IPS-NIHi7 (cell line): ENCODE data around the gene RELN.

Experiments
- DNase-seq: peaks from one replicate; pipeline ENCODE4 v3.0.0; 2012; ENCODE audit warnings: mixed read lengths; ENCODE audit errors: extremely low spot score

RELN gene

DNA sequence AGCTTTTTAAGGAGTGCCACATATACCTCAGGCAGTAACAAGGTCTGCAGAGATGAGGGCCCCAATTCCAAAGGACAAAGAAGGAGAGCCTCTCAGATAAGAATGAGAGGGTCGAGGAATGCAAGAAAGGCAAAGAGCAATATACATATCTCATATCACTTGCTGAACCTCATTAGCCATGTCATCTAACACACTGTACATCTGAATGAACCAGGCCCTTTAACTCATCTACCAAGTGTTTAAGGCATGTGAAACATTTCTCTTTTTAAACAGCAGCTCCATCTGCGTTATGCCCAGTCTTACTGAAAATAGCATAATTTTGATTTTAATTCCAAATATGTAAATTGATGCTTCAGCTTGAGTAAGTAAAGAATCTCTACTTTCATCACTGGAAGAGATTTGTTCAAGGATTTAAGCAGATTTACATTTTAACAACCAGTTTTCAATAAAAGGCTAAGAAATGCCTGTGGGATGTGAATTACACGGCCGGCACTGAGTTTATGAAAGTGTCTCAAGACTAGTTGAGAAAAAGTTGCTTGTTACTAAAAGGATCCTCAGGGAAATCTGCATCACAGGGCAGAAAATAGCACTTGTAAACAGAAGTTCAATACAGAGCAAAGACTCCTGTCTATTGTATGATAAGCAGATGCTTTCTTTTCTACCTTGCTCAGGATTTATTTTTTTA is 419.7 kb downstream of the RELN start:
- no peak for DNase-seq

DNA sequence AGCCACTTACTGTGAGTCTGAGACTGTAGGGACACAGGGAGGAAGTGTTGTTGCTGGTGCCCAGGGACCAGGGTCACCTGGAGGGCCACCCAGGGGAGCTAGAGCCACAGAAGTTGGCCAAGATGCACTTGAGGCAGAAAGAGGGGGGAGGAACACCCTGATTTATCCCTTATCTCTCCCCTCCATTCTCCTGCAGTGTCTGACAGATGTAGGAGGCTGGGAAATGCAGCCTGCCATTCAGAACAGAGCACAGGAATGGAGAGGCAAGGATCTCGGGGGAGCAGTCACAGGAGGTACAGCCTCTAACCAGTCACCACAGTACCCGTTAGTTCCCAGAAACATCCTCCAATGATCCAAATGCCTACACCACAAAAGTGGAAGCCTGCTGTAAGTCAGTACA is 425.0 kb downstream of the RELN start:
- DNase-seq, result no peak

DNA sequence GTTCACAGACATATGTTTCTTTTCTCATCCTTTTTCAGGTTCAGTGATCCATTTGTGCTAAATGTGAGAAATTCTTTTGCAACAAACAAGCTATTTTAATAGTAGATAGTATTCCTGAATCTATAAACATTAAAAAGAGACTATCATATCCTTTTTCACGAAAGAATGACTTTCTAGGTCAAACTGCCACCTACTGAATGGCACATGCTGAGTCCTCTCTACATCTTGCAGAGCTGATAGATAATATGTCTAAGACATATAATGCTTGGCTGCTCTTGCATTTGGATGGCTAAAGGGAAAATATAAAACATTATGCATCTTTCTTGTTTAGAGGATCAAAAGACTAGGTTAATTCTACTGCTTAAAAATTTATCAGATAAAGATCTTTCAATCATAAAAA is 429.3 kb downstream of the RELN start:
- no peak for DNase-seq

DNA sequence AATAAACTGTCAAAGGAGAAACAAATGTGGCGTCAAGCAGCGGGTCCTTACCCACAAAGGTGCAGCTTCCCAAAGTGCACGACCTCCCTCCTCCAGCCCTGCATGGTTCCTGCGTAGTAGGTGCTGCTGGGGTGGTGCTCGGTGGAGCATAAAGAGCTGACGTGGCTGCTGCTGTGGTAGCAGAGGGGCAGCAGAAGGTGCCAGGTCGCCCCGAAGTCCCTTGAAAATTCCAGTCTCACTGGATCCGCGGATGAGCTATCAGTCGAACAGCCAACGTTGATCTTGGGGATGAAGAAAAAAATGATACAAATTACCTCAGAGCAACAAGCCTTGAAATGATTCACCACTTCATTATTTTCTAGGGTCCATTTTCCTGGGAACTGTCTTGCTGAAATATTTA is 438.4 kb downstream of the RELN start:
- no peak for DNase-seq

DNA sequence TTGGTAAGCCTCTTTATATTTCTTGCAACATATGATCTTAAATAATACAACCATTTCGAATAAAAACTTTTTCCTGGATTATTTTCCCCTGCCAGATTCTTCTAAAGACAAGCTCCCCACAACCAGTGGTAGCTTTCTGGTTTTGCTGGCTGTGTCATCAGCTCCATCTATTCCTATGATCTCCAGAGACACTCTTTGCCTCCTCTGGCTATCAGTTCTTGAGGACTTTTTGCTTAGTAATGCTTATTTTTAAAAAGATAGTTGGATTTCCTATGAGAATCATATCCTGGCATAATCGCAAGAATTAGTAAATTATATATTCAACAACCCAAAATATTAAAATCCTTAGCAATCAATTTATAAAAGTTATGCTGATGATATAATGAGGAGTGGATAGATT is 439.7 kb downstream of the RELN start:
- no peak for DNase-seq

DNA sequence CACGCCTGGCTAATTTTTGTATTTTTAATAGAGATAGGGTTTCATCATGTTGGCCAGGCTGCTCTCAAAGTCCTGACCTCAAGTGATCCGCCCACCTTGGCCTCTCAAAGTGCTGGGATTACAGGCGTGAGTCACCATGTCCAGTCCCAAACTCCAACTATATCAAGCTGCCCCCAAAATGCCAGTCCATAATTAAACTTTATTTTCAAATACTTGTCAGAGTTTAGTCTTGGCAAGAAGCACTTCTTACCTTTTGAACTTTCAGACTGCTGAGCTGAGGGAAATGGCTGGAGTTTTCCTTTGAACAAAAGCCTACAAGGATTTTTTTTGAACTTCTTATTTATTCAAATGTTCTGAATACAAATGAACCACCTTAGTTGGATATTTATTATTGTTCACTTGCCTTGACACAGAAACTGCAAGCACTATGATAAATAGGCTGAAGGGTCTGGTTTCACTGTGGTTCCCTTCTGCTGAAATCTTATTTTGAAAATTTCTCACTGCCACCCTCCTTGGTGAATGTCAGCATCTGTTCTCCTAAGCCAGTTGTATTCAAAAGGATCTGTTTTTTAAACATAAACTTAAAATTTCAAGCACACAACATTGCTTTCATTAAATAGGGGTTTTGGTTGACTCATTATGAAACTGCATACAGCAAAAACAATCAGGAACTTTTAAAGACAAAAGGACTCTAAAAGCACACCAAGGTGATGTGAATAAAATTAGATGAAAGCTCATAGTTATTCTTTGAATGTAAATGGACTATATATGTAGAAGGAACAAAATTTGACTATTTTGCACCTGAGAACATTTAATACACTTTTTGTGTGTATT is 441.8 kb downstream of the RELN start:
- no peak for DNase-seq

DNA sequence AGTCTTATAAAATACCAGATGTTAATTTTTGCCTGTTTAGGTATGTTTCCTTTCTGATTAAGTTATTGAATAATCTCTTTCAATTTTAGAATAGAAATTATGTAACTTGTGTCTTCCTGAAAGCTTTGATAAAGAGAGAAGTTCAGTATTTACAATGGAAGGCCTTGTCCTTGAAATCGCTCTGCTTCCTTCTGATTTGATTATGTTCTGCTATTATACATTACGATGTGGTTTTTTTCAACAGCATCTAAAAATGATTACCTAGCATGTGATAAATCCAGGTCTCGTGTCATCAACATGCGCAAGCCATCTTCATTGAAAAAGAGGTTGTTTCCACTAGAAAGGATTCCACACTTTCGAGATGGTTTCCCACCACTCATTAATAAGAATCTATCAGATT is 447.0 kb downstream of the RELN start:
- no peak for DNase-seq

DNA sequence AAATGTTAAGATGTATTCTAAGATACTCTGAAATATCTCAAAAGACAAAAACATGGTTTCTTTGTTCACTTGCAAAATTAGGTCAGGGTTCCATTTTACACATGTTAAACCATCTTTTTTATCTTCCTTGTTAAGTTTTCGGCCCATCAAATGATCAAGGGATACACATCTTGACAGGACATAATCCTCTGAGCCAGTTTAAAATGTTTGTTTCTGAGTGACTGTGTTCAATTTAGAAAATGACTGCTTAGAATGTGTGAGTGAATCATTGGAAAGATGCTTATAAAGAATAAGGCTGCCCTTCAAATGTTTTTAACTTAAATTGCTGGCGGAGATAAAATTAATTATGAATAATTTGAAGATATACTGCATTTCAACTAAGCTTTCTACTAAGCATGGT is 447.5 kb downstream of the RELN start:
- DNase-seq, result no peak

DNA sequence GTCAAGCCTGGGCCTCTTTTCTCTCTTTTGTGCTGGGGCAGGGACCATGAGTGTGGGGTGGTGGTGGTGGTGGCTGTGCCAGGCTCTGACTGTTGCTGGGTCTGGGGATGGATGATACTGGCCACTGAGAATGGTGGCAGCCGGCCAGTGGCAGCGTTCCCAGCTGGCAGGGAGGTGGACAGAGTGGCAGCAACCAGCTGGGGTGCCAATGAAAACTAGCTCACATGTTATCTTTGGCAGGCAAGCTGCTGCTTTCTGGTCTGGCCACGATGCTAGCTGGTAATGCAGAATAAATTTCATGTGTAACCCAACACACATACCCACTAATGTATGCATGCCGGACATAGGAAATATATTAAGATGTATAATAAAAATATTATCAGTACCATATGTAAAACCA is 448.4 kb downstream of the RELN start:
- DNase-seq, result no peak

DNA sequence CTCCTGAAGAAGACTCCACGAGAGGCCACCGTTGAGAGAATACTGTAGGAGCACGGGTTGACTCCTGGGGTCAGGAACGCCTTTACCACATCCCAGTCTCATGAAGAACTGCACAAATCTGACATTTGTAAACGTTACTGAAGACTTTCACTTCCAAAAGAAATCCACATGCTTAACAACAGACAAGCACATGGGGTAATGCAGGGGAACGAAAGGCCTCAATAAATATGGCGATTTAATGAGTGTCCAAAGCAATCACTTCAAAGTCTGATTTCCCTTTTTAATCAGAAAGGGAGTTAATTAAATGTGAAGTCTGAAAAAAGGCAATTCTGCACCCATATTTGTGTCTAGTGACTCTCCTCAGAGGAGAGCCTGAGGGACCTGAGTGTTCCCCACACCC is 449.1 kb downstream of the RELN start:
- no peak for DNase-seq

DNA sequence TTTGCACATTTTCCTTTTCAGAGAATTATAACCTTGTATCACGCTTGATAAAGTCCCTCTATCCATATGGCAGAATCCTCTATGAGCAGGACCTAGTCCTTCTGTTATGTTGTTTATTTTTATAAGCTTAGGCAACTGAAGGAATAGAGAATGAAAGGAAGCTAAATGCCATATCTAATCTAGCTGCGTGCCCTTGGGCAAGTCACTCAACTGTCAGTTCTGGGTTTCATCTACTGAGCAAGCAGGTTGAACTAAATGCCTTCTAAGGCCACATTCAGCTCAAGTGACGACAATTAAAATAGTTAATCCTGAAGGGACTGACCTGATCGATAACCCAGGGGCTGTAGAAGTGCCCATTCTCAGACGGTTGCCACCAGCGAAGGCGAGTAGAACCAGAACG is 449.6 kb downstream of the RELN start:
- DNase-seq, result no peak

DNA sequence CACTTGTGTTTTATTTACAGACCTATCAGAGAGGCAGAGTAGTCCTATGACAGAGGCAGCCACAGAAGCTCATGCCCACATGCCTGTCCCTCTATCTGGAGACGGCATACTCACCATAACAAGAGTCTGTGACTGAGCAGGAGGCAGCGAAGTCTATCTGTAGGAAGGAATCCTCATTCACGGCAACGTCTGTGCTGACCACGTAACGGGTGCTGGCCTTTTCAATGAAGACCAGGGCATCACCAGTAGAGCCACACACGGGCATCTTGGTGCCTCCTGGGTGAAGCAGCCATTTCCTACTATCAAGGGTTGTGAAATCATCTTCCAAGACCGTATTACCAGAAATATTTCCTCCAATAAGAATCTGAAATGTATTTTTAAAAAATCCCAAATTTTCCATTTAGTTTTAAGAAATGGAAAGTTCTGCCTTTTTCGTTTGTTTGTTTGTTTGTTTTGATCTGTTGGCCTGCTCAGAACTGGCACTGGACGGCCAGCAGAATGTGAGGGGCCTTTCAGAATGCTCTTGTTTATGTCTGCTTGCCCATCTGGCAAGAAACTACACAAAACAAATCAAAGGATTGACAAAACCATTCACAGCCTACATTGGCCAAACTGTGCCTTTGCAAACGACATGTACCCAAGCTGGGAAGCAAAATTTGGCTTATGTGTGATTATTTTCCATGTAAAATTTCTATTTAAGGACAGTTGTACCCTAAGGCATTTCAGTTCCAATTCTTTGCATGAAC is 450.3 kb downstream of the RELN start:
- no peak for DNase-seq

DNA sequence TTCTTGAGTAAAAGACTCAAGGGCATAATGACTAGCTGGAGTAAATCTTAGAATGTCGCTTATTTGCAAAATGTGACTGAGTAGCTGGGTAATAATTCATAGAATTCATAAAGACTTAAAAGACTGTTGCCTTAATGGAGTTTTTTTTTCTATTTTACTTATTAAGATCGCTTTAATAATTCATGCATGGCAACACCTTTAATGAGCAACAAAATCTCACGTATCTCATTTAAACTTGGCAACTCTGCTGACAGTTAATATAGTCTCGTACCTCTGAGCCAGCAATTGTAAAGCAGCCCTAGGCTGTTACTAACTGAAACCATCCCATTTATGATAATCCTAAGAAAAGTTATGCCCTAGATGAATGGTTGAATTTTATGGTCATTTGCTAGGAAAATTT is 455.7 kb downstream of the RELN start:
- DNase-seq, result no peak

DNA sequence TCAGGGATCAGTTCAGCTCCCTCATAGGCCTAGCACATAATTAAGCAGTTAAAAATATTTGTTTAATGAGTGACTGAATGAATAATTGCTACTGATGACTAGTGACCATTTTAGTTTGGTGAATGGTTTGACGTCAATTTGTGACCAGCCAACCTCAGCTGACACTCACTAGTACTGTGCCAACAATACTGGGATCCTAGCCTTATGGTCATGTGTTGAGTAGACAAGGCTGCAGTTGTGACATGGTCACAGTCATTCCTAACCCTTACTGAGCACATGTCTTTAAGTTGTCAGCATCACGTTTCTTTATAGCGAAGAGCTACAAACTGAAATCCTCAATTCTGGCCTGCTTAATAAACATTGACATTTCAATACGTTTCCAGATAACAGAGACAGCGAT is 456.5 kb downstream of the RELN start:
- no peak for DNase-seq

DNA sequence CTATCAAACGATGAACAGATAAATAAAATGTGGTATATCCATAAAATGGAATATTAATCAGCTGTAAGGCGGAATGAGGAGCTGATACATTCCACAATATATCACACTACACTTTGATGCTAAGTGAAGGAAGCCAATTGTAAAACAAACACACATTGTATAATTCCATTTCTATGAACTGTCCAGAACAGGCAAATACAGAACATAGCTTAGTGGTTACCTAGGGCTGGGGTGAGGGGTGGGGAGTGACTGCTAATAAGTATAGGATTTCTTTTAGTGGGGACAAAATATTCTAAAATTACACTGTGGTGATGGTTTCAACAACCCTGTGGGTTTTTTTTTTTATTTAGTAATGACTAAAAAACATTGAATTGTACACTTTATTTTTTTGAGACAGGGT is 461.3 kb downstream of the RELN start:
- DNase-seq, result no peak

DNA sequence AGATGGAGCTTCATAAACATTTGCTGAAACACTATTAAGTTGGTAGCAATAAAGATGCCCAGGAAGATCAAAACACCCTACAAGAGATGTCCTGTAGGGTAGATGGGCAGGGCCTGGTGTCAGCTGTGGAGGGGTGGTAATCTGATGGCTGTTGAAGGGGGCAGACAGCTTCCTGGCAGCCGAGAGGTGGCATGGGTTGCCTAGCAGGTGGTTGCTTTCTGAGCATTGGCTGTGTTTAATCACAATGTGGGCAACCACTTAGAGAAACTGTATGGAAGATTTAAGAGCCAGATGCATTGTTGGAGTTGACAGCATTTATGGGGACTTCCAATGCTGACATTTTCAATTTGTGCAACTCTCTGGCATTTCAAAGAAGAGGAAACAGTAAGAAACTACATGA is 463.5 kb downstream of the RELN start:
- no peak for DNase-seq

DNA sequence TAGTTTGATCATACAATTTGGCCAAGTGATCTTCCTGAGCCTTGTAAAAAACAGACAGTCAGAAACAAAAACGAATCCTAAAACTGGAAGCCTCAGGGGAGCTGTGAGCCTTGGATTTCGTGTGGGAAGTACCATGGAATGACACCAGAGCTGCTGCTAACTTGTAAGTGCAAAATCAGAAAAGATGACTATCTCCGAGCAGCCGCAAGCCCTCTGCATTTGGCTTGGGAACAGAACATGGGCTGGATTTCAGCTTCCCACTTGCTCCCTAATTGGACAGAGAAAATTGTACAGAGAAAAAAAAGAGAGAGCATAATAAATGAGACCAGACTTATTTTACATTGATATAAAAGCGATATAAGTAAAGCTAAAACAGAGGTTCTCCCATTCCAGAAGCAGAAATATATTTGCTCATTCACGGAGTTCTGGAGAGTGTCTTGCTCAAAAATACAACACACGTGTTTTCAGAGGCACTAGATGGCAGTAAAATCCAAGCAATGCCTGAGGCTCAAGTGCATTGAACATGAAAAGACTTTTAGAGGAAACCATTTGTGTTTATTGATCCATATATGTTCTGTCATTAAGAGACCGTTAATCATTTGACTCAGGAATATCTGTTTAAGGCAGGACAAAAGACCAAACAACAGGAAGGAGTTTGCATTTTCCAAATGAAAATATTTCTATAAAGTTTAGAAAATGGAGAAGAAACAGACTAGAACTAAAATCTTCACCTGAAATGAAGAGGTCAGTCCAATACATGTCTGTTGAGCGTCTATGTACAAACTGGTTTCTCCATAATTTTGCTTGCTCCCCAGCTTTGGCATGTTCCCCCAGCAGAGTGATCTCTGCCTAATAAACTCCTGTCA is 465.2 kb downstream of the RELN start:
- peak; percentile 22 for DNase-seq

DNA sequence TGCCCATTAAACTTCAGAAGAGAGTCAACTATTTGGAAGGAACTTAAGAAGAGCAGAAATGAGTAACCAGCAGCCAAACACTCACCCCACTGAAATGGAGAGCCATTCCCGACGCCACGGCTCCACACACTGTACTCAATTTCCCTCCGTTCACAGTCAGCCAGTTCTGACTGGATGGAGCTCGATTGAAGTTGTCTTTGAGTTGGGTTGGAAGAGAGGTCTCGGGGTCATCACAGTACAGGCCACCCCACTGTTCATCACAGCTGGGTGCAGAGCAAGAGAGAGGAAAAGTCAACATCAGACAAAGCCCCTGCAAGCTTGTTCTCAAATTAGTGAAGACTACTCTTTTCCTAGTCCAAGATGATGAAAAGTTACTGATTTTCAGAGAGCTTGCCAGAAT is 467.5 kb downstream of the RELN start:
- no peak for DNase-seq

DNA sequence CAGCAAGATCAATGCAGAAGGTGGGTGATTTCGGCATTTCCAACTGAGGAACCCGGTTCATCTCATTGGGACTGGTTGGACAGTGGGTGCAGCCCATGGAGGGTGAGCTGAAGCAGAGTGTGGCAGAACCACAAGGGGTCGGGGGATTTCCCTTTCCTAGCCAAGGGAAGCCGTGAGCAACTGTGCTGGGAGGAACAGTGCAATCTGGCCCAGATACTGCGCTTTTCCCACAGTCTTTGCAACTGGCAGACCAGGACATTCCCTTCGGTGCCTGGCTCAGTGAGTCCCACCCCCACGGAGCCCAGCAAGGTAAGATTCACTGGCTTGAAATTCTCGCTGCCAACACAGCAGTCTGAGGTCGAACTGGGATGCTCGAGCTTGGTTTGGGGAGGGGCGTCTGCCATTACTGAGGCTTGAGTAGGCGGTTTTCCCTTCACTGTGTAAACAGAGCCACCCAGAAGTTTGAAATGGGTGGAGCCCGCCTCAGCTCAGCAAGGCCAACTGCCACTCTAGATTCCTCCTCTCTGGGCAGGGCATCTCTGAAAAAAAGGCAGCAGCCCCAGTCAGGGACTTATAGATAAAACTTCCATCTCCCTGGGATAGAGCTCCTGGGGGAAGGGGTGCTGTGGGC is 484.8 kb downstream of the RELN start:
- DNase-seq, result no peak

DNA sequence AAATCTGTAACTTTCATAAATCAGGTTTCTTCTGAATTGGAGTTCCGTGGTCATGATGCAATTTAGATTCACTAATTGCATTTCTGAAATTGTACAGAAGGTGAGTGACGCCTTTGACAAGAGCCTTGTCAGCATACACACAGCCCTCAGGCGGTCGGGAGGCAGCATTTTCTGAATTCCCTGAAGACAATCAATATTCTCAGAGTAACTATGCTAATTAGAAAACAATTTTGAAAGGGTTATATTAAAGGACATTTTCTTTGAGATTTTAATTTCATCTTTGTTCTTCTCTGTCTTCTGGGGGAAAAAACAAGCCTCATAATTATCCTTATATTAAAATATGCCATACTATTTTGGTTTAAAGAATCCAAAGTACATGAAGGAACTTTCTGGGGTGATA is 488.3 kb downstream of the RELN start:
- DNase-seq, result no peak

DNA sequence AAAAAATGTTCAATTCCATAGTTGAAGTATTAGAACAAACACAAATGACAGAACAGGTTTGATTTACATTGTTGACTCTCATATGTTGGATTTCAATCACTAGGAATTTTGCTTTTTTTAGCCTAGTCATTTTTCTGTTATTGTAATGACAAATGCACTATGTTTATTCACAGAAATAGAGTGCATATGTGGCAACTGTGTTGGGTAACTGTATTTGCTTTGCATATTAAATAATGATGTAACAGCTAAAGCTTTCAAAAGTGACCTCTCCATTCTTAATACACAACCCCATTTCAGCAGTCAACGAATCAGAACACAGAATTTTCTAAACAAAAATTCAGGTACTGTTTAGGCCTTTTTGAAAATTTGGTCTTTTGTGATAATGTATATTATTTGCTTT is 489.5 kb downstream of the RELN start:
- no peak for DNase-seq
